ENCODE measurements around the gene OAS2.
A peak's percentile ranks its signal among the peaks of the same experiment; 100 is the strongest.

Gene OAS2

DNA sequence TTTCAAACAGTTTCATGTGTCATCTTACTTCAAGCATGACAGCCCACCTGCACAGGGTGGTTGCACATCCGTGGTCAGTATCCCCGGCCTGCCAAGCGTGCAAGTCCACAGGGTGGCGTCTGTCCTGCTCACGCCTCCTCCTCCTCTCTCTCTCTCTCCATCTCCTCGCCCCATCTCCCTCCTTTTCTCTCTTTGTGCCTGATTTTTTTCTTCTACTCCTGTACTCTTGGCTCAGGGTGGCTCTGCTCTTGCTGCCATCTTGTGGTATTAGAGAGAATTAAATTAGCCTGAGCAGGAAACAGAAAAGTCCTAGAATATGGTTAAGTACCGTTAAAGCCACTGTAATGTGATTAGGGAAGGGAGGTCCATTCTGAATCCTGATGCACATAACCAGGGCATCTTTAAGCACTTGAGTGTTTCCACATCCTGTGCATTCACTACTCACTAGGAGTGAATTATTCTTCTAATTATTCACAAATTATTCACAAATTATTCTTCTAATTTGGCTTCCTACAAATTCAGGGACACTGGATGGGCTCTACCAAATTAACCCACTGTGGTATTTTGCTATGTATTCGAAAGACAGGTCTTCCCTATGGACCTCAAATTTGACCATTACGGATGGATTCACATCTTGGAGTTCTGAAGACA is 52.7 kb downstream of the OAS2 start:
- peak; percentile 38 to 55 for DNase-seq

DNA sequence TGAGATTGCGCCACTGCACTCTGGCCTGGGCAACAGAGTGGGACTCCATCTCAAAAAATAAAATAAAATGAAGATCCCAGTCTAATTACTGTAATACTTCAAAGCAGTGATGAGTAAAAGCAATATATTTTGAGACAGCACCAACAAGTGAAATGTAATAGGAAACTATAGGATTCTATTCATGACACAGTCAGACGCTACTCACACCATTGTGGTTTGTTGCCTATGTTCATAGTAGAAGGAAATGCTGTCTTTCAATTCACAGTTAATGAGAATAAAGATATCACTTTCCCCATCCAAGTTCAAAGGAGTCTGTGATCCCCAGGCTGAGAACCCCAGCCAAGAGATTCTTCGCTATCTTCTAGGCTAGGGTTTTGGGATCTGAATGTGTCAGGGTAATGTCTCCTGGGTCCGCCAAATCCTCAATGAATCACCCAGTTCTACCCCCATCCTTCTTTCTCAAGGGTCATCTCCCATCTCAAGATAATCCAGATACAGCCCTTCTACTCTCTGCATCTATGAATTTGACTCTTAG is 61.7 kb downstream of the OAS2 start:
- no peak for DNase-seq

DNA sequence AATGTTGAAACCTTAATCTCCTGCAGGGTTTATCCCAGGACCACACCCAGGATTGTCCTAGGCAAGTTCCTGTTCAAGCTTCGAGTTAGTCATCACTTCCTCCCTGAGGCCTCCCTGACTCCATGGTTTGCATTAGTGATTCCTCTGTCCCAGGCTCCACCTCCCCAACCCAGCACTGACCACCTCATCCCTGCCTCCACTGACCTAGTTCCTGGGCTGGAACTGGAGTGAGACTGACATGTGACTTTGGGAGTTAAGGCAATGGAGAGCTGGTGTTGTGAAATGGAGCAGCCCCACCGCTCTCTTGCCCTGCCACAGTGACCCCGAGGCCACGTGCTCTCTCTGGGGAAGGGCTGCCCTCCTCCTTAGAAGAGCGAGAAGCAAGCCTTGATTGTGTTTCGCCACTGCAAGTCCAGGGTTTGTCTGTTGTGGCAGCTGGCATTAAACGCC is 62.4 kb downstream of the OAS2 start:
- peak; percentile 21 to 43 for DNase-seq

DNA sequence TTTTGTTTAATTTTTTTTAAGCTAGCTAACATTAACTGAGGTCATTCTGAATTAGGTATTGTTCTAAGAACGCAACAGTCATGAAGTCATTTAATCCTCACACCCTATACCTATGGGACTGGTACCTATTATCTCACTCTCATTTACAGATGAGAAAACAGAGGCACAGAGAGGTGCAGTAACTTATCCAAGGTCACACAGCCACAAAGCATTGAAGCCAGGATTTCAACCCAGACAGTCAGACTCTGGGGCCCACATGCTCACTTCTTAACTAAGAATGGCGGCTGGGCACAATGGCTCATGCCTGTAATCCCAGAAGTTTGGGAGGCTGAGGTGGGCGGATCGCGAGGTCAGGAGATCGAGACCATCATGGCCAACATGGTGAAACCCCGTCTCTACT is 63.2 kb downstream of the OAS2 start:
- DNase-seq: no peak

DNA sequence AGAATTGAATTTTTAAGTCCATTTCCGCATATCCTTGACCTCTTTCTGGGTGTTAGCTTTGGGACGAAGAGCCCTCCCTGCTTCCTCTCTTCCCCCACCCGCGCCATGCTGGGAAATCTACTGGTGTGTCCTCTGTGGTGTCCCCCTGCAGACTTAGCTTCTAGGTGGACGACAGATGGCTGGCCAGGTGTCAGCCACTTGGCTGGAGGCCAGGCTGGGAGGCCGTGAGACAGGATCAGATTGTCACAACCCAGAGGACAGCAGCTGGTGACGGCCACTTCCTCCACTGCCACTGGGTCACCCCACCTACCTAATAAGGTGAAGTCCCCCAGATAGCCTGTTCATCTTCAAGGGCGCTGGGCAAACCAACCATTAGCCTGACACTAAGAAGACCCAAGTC is 64.9 kb downstream of the OAS2 start:
- DNase-seq: no peak

DNA sequence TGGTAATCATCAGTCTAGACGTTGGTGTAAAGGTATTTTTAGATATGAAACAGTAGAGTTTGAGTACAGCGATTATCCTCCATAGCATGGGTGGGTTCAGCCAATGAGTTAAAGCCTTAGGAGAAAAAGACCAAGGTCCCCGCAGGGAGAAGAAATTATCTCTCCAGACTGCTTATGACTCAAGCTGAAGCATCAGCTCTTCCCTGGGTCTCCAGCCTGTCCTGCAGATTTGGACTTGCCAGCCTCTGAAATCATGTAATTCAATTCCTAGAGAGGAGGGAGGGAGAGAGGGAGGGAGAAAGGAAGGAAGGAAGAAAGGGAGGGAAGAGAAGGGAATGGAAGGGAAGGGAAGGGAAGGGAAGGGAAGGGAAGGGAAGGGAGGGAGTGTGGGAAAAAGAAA is 66.2 kb downstream of the OAS2 start:
- DNase-seq: no peak

DNA sequence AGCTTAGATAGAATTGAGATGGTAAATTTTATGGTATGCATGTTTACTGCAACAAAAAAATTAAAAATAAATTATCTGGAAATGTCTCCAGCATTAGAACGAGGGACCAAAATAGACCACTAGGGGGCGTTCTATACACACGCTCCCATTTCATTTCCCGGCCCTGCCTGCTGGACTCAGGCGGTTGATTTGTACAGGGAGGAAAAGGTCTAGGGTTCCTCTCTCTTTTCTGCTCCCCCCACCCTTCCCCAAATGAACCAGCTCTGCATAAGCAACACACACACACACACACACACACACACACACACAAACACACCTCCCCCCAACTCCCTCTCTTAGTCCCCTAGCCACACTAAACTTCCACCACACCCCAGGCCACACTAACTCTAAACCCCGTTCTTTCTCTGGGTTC is 70.4 kb downstream of the OAS2 start:
- peak; percentile 40 to 64 for DNase-seq

DNA sequence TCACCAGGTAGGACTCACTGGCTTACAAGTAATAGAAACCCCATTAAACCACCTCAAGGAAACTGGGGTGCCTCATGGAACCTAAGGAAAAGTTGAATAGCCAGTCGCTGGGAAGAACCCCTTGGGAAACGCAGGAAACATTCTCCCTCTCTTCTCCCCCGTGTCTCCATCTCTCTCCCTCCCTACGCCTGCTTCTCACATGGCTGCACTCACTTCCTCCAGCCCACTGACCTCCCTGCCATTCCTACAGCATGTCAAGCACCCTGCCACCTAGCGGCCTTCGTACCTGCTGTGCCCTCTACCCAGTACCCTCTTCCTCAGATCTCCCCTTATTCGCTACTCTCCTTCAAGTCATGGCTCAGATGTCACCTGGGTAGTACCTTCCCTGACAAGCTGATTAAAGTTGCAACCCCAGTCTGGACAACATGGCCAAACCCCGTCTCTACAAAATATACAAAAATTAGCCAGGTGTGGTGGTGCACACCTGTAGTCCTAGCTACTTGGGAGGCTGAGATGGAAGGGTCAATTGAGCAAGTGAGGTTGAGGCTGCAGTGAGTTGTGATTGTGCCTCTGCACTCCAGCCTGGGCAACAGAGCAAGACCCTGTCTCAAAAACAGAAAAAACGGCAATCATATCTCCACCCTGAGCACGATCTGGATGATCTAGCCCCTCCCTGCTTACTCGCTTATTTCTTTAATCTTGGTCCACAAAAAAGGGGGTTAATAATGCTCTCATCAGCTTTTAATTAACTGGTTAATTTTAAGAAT is 71.8 kb downstream of the OAS2 start:
- peak; percentile 12 to 22 for DNase-seq

DNA sequence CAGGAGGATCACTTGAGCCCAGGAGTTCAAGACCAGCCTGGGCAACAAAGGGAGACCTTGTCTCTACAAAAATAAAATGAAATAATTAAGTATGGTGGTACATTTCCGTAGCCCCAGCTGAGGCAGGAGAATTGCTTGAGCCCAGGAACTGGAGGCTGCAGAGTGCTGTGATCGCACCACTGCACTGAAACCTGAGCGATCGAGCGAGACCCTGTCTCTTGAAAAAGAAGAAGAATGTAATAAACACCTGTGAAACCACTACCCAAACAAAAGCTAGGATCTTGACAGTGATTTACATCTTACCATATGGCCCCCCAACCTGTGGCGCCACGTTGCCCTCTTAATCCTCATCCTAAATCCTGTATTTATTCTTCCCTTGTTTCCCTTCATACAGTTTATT is 72.5 kb downstream of the OAS2 start:
- DNase-seq: no peak

DNA sequence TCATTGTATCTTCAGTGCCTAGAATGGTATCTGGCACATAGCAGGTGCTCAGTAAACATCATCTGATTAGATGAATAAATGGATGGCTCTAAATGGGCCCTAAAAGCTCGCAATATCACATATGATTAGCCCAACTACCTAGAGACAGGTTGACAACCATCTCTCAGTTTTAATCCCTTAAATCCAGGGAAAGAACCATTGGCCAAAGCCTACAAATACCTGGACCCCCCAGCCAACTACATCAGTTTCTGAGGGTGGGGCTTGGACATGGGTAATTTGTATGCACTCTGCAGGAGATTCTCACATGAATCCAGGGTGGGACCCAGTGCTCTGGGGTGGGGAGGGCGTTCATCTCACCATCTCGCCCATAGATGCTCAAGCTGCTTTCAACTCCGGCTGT is 73.4 kb downstream of the OAS2 start:
- no peak for DNase-seq

DNA sequence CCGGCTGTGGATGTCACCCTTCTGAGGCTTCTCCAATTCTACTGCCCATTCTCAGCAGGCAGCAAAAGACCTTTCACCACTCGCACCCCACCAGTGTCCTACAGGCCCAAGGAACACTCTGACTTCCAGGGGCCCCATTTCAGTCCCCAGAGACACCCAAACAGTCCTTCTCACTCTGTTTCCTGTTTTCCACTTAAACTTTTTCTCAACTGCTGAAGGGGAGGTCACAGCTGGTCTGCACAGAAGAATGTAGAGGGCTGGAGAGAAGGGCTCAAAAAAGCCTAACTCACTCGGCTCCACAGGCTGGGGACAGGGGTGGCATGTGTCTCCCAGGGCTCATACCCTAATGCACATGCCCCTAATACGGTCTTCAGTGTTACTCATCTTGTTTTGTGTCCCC is 74.0 kb downstream of the OAS2 start:
- DNase-seq: no peak

DNA sequence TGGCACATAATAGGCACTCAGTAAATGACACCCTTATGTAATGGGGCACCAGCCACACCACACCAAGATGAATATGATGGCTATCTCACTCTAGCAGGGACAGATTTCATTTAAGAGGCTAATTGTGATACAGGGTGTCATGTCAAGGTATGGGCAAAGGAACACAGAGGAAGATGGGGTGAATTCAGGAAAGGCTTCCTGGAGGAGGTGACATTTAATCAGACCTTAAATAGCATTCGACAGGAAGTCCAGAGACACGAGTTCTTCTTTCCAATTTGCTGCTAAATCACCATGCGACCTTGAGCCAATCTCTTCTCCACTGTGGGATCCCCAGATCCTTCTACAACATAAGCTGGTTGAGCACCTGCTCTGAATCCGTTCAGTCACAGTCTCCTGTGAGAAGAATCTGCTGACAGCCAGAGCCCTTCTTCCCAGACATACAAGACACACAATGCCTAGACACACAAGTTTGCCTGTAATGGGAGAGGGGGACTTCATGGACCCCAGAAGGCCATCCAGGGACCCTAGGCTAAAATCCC is 76.7 kb downstream of the OAS2 start:
- no peak for DNase-seq

DNA sequence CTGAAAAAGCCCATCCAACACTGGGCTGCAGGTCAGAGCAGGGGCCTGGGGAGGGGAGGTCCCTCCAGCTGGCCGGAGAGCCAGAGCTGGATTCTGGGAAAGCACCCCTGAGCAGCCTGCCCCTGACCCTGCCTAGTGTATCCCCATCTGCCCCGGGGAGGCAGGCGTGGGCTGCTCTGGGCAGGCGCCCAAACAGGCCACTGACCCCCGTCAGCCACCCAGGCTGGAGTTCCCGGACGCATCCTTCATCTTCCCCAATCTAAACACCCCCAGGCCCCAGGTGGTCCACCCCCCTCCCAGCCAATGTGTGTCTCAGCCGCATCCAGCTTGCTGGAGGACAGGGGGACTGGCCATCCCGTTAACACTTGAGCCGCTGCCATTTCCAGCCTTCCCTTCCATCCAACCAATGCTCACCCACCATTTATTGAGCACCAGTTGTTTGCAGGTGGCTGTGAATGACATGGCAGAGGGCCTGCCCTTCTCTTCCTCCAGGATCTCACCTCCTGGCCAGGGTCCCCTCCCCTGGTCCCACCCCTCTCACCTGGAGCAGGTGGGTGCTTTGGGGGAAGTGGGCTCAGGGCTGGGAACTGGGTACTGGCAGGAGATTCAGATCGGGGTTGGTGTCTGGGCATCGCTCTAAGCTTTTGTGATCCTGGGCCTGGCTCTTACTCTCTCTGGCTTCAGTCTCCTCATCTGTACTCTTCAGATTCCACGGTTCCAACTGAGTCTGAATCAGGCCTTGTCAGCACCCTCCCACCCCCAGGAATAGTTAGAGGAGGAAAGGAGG is 77.5 kb downstream of the OAS2 start:
- DNase-seq: no peak

DNA sequence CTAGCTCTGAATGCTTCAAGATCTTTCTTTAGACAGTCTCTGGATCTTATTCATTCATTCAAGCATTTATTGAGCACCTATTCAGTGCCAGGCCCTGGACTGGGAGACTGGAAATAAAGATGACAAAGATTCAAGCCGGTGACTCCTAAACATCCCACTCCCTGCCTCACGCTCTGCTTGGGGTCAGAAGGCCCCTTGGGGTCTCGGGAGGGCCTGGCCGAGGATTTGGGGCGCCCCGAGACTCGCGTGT is 78.0 kb downstream of the OAS2 start:
- no peak for DNase-seq

DNA sequence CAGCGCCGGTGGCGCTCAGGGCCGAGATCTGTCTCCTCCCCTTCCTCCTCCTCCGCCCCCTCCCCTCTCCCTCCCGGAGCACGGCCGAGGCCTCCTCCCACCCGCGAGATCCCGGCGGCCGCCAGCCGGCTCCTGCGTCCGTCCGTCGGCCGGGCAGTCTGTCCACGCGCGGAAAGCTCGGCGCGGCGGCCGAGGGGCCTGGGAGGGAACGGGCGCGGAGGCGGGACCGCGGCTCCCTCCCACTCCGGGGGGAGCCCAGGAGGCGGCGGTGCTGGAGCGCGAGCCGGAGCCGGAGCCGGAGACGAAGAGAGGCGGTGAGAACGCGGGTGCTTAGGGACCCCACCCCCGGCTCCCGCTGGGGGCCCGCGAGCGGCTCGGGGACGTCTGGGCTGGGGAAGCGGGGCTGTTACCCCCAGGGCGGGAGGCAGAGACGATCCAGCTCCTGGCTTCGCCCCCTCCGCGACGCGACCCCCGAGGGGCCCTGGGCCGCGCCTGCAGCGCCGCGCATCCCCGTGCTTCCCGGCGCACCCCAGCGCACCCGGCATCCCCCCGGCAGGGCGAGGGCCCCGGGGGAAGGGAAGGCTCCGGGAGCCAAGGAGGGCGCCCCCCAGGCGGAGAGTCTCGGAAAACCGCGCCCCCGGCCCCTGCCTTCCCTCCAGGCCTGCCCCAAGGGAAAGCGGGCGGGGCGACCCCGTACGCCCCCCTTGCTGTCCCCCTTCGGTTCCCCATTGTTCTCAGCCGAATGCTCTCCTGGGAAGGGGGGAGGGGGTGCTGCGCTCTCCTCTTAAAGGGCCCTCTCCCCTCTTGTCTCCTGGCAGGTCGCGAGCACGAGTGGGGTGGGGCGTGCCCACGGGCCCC is 78.5 kb downstream of the OAS2 start, which contains the start of gene DTX1:
Gene DTX1, plus strand, starts transcription at position 100 of the 858 bp plus-strand sequence. CDS start 1,463 bp downstream, outside the sequence.
- DNase-seq: no peak

DNA sequence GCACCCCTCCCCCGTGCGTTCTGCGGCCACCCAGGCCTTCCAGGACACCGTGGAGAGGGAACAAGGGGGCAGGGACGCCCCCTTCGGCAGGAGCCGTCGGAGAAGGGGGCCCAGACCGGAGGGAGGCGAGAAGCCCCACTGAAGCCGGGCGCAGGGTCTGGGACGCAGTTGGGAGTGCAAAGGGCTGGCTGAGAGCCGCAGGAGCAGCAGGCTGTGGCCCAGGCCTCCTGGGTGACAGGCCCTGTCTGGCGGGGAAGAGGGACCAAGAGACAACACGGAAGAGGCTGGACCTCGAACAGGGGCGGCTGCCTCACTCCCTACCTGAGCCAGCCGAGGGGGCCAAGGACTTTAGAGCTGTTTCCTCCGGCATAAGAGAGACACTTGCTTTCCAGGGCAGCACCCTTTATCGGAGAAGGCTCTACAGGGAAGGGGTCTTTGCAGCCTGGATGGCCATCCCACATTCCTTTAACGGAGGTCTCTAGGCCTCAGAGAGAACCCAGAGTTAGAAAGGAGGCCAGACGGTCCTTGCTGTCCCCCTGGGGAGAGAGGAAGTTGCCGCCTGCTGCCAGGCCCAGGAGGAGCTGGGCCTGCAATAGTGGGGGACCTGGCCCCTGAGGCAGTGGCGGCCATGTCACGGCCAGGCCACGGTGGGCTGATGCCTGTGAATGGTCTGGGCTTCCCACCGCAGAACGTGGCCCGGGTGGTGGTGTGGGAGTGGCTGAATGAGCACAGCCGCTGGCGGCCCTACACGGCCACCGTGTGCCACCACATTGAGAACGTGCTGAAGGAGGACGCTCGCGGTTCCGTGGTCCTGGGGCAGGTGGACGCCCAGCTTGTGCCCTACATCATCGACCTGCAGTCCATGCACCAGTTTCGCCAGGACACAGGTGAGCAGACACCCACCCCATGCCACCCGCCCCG is 79.5 kb downstream of the OAS2 start:
- no peak for DNase-seq

DNA sequence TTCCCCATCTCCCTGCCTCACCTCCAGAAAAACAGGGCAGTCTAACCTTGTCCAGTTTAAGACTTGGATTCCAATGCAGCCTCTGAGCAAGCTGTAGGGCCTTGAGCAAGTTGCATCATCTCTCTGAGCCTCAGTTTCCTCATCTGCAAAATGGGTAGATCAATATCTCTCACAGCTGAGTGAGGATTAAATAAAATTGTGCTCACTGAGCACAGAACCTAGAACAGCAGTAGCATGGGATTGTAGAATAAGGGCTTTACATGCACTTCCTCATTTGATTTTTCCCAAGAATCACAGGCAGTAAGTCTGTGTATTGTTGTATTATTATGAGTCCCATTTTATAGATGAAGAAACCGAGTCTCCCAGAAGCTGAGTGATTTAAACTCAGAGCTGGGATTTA is 80.2 kb downstream of the OAS2 start:
- DNase-seq: no peak

DNA sequence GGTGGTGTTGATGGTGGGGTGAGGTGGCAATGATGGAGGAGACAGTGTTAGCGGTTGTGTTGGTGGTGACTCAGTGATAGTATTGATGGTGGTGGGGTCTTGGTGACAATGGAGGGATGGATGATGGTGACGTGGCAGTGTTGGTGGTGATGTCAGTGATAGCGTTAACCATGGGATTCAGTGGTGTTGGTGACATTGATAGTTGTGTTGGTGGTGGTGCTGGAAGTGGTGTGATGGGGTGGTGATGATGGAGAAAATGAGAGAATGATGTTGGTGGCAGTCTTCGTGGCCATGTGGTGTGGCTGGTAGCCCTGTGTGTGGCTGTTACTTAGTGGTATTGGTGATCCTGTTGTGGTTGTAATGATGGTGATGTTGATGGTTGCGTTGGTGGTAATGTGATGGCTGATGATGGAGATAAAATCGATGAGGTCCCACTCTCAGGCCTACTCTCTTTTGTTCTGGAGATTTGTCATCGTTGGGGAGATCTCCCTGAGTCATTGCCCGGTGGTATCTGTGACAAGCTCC is 80.8 kb downstream of the OAS2 start:
- no peak for DNase-seq

DNA sequence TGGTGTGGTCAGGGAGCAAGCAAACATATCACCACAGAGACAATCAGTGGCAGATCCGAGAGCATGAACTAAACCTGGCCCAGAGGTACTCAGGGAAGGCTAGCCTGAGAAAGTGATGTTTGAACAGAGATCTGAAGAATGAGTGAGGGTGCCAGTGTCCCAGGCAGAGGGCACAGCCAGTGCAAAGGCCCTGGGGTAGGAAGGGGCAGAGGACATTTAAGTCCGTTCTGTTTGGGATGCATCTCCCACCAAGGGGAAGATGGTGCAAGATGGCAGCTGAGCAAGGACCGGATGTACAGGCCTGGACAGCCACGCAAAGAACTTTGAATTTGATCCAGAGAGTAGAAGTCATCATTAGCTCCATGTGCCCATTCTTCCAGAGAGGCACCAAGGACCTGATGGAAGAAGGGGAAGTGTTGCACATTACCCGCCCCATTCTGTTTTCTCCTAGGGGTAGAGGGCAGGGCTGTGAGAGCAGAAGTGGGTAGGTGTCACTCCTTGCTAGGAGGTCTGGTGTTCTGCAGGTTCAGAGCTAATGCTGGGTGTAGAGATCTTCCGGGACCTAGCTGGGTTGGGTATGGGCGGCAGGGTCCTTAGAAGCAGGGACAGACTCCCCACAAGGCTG is 82.1 kb downstream of the OAS2 start:
- DNase-seq: no peak

DNA sequence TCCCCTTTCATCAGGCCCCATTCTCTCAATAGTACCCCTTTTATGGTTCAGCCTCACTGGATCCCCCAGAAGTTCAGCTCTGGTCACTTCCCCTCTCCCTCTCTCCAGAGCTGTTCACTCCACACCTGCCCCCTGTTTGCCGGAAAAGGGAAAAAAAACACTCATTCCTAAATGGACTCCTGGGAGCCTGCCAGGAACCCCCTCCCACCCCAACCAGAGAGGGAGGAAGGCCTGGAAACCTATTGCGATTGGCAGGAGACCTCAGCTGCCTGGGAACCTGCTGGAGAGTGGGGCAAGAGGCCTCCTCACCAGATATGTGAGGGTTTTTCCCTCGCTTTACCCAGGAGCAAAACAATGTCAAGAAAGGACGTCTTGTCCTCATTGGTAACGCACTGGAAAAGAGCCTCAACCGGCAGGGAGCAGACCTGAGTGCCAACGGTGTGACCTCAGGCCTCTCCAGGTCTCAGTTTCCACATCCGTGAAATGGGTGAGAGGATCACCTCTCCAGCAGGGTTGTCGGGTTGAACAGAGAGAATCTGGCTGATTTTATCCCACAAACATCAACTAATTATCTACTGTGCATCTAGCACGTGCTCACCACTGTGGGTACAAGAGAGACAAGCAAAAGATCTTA is 82.9 kb downstream of the OAS2 start:
- no peak for DNase-seq
